GM18861 (cell line): ENCODE results near the gene VPS13D.
"Not testable (repeated sequence)": the region's sequence is repeated elsewhere in the genome, so short reads cannot be mapped to it uniquely, and the experiment has no call there.

Source experiments
- ATAC-seq: cut with Tn5 transposase; IDR thresholded peaks from one replicate; pipeline ENCODE4 v1.9.1; 2021; ENCODE audit not compliant: unreplicated experiment

Gene VPS13D

GRCh38 chr1:12196641-12197482, 33.0 kb upstream of the VPS13D start:
- ATAC-seq = no peak

DNA sequence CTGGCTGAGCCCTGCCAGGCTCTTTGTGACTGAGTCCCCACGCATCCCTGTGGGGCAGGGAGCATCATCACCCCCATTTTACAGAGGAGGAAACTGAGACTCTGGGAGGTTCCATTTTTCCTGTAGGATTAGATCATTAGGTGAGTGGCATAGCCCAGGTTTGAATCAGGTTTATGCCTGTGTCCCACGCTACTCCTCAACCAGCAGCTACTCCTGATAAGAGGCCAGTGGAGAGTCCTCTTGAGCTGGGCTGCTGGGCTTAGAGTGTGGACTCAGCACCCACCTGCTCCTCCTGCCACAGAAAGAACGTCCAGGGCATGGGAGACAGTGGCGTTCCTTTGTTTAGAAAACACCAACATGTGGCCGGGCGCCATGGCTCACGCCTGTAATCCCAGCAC, 32.3 kb upstream of the VPS13D start:
- no peak for ATAC-seq

DNA sequence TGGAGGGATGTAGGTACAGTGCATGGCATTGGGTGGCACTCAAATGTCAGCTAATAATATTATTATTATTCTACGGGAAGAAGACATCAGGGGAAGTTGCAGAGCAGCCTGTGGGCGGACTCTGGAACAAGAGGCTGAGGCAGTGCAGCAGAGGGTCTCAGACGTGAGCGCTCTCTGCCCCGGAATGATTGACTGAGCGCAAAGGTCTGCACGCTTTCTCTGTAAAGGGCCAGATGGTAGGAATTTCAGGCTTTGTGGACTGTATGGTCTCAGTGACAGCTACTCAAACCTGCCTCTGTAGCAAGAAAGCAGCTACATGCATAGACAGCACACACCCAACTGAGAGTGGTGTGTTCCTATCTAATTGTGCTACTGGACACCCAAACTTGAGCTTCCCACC, 29.6 kb upstream of the VPS13D start:
- no peak for ATAC-seq

GRCh38 chr1:12201352-12202189, 28.3 kb upstream of the VPS13D start:
- no peak for ATAC-seq

DNA sequence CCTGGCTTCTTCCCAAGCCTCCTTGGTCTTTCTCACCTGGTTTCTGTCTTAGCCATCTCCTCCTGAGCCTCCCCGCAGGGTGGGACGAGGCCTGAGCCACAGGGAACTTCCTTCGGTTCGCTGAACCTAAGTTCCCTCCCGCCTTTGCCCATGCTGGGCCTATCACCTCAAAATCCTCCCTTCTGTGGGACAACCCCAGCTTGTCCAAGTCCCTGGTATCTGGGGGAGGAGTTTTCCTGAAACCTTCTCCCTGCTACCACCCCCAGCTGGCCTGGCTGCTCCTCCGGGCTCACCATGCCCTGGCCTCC, 27.7 kb upstream of the VPS13D start:
- ATAC-seq = no peak

DNA sequence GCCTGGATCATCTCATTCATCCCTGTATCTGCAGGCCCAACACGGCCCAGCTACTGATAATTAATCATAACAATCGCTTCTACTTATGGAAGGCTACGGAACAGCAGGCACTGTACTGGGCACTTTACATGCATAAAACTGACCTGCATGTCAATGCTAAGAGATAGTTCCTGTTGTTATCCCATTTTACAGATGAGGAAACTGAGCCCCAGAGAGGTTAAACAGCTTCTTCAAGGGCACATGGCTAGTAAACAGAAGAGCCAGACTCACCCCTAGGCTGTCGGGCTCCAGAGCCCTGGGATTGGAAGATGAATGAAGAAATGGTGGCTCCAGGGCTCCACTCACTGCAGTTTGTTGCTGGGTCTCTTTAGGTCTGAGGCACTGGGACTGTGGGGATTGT, 27.3 kb upstream of the VPS13D start:
- ATAC-seq = no peak

DNA sequence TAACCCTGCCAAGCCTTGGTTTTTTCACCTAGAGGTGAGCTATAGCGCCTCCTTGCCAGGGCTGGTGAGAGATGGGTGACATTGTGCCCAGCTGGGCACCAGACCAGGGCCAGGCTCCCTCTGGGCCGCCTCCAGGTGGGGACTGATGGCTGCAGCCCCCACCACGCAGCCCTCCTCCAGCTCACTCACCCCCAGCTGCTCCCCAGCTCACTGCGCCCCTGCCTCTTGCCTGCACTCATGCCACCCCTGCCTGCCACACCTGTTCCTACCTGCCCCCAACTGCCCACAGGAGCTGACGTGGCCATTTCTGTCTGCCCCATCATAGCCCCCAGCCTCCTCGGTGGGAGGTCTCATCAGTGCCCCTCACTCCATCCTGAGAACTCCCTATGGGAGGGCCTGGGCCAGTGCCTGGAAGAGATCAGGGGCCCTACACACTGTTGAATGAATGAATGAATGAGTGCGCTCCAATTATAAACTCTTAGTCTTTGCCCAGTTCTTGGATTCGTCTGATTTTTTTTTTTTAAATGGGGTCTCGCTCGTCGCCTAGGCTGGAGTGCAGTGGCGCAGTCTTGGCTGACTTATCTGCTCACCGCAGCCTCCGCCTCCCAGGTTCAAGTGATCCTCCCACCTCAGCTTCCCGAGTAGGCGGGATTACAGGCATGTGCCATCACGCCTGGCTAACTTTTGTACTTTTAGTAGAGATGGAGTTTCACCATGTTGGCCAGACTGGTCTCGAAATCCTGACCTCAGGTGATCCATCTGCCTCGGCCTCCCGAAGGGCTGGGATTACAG, 26.4 kb upstream of the VPS13D start:
- ATAC-seq = no peak

DNA sequence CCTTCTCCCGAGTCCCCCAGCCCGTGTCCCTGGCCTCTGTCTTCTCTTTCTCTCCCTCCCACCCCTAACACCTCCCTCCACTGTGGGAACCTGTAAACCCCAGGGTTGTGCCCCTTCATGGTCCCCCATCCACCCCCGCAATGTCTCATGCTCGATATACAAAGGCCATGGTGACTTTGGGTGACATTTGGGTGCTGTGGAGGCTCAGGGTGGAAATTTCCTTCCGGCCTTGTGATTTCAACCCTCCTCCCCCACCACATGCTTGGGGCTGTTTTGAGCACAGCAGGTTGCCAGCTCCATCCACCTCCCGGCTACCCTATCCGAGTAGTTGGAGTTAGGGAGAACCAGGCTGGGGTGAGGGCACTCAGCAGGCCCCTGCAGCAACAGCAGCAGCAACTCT, 25.7 kb upstream of the VPS13D start:
- ATAC-seq = no peak

GRCh38 chr1:12204754-12205658, 24.8 kb upstream of the VPS13D start:
- no peak for ATAC-seq

- no peak for ATAC-seq
Observed at GRCh38 chr1:12206238-12206637, 23.6 kb upstream of the VPS13D start.

GRCh38 chr1:12206792-12207424, 22.9 kb upstream of the VPS13D start:
- no peak for ATAC-seq

DNA sequence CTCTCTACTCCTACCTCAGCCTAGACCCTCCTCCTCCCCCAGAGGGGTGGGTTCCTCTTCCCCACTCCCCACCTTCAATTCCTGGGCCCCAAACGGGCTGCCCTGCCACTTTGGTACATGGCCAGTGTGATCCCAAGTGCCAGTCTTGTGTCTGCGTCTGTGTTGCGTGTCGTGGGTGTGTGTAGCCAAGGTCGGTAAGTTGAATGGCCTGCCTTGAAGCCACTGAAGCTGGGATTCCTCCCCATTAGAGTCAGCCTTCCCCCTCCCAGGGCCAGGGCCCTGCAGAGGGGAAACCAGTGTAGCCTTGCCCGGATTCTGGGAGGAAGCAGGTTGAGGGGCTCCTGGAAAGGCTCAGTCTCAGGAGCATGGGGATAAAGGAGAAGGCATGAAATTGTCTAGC, 21.6 kb upstream of the VPS13D start:
- ATAC-seq = no peak

DNA sequence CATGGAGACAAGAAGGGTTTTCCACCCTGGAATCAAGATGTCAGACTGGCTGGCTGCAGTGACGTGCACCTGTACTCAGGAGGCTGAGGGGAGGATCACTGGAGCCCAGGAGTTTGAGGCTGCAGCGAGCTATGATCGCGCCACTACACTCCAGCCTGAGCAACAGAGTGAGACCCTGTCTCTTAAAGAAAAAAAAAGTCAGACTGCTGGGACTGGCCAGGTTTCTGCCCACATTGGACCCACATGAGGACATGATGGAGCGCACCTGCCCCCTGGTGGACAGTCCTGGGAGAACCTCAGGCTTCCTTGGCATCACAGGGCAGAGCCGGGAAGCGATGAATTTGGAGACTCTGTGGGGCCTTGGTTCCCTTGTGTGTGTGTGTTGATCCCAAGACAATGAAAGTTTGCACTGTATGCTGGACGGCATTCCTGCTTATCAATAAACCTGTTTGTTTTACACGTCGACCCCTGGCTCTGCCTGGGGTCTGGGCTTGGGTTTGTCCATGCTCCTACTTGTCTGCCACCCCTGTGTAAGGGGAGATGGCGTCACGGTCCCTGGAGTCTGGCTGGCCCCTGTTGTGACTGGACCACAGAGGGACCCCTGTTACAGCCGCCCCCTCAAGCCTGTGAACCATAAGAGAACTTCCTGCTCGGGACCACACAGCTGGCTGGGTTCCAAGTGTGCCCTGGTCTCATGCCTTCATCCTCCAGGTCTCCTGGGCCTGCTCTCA, 20.9 kb upstream of the VPS13D start:
- no peak for ATAC-seq

DNA sequence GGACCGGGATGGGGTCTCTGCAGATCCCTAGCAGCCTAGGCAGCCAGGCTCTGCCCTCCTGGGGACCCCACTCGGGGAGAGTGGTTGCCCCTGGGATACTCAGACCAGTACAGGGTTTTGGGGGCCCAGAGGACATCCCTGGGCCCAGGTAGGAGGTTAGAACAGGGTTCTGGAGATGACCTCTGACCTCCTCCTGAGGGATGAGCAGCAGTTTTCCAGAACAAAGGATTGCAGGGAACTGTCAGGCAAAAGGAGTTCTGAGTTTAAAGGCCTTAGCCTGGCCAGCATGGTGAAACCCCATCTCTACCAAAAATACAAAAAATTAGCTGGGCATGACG, 20.4 kb upstream of the VPS13D start:
- ATAC-seq = no peak

DNA sequence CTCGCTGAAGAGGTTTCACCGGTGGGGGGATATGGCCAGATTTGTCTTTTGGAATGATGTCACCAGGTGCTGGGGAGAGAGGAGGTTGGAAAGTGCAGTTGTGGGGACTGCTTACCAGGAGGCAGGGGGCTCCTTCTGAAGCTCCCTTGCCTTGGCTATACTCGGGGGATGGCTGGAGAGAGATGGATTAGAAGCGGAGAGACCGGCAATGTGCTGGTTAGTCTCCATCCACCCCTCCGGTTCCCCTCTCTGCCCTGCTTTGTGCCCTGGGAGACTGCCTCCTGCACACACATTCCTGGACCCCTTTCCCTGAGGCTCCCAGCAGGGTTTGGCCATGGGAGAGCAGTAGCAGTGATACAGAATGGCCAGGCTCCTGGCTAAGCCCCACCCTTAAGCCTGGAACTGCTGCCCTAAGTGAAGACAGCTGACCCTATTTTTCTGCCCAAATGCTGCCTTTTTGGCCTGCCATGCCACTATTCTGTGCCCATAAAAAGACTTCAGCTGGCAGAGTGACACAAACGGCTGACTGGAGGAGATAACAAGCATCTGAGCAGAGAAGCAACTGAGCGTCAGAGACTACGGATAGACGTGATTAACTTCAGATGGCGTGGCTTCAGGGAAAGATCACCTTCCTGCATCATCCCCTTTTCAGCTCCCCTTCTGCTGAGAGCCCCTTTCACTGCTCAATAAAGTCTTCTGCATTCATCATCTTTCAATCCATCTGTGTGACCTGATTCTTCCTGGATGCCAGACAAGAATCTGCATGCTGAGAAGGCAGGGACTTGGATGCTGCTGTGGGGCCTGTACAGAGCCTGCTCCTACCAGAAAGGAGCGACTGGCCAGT, 14.5 kb upstream of the VPS13D start:
- ATAC-seq = no peak

- no peak for ATAC-seq
Observed at GRCh38 chr1:12219800-12220199, 10.0 kb upstream of the VPS13D start.

GRCh38 chr1:12220890-12221289, 8.9 kb upstream of the VPS13D start:
- no peak for ATAC-seq

- not testable (repeated sequence) for ATAC-seq
Observed at GRCh38 chr1:12222700-12223099, 7.1 kb upstream of the VPS13D start.

DNA sequence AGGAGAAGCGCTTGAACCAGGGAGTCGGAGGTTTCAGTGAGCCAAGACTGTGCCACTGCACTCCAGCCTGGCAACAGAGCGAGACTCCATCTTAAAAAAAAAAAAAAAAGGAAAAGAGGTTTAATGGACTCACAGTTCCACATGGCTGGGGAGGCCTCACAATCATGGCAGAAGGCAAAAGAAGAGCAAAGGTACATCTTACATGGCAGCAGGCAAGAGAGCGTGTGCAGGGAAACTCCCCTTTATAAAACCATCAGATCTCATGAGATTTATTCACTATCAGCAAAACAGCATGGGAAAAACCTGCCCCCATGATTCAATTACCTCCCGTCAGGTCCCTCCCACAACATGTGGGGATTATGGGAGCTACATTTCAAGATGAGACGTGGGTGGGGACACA, 5.7 kb upstream of the VPS13D start:
- ATAC-seq = not testable (repeated sequence)
